NCI-H1417 treated with DMSO at 0.1 percent for 48 hours (cell line): Measurements from ENCODE around the gene VEGFA.

Experiments used
- DNase-seq: peaks from one replicate; lab custom pipeline; 2025; lab: John Stamatoyannopoulos, UW

The VEGFA gene

DNA sequence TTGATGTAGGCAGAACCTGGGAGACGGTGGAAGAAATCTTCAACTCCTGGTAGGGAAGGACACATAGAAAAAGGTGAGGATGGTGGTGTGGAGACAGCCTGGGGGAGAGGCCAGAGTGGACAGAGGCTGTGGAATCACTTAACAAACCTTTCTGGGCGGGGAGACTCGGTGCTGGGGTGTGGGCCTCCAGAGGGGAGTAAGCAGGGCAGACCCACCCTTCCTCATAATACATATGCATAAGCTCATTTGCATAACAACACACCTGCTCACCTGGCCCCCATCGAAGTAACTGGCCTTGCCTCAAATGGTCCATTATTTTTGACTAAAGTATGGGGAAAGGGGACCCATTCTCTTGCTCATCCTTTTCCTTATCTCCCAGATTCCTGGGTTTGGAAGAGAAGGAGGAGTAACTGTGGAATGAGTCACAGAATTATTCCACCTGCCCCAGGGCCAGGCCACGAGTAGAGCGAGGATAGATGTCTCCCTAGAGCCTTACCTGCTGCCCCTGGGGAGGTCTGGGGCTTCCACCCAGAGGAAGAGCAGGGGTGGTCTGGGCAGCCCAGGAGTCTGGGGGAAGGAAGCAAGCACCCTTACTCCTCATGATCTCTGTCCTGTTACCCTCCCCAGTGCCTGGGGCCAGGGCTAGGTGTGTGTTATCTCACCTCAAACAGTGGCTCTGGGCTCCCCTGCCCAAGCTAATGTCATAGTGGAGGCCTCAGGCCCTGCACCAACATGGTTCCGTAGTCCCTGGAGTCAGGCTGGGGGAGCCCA is 10.7 kb upstream of the VEGFA start:
- no peak for DNase-seq

- DNase-seq = no peak
Observed at GRCh38 chr6:43759907-43760206, 10.2 kb upstream of the VEGFA start.

- no peak for DNase-seq
Observed at GRCh38 chr6:43760210-43761168, 9.5 kb upstream of the VEGFA start.

- DNase-seq = no peak
Observed at GRCh38 chr6:43761666-43762409, 8.2 kb upstream of the VEGFA start.

GRCh38 chr6:43762410-43762768 is 7.6 kb upstream of the VEGFA start:
- no peak for DNase-seq

DNA sequence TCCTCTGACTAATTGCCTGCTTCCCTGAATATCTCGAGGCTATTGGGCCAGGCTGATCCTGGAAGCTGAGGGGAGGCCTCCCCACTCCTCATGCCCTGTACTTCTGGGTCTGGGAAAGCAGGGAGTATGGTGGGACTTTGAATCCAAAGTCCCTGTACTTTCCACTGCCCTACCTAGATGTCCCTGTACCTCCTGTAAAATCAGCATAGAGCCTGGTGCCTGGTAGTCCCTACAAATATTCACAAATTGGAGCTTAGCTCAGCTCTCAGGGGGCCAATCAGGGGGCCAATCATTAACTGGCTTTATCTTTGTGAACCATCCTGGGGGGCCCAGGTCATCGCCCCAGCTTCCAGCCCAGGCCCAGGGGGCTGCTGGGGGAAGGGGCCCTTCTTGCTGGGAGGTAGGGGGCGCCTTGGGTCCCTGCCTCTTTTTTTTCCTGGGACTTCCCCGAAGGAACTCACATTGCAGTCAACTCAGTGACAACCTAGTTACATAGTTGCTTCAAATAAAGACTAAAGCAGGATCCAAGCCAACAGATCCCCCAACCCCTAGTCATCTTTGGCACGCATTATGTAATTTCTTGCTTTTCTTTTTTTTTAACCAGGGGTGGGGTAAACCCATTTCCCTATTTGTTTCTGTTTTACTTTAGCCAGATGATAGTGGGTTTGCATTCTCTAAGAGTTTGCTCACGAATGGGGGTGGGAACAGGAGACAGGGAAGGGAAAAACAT is 6.9 kb upstream of the VEGFA start:
- DNase-seq = no peak

DNA sequence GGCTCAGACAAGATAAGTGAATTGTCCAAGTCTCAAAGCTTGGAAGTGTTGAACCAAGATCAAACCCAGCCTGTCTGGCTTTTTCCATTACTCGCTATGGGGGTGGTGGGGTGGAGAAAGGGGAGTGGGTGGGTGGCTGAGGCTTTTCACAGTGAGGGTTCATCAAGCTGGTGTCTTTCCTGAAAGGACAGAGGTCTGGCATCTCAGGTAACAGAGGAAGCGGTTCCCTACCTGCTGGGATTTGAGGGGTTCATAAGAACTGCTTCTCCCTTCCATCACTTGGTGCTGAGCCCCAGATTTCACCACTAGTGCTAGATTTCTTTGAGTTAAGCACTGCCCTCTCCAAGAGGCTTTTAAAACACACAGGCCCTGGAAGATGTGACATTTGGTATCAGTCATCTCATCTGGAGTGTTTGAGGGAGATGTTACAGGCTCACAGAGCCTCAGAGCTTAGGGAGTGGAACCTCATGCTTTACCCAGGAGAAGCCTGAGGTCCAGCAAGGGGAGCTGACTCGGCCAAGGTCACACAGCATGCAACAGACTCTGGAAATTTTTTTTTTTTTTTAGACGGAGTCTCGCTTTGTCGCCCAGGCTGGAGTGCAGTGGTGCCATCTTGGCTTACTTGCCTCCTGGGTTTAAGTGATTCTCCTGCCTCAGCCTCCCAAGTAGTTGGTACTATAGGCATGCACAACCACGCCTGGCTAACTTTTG is 6.0 kb upstream of the VEGFA start:
- DNase-seq = no peak

DNA sequence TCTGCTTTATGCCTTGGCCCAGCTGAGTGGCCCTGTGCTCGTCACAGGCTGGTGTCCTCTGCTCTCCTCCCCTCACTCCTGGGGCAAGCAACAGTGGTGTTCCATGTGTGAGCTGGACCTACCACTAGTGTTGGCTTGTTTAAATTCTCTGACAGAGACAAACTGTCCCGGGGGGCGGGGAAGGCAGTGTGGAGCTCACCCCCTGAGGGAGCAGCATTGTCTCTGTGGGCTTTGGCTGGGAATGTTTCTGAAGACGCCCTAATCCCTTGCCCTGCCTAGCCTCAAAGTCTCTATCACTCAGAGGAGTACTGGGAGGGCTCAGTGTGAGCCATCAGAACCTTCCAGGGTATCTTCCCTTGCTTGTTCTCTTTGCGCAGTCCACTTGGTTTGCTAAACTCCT is 5.2 kb upstream of the VEGFA start:
- DNase-seq = no peak

DNA sequence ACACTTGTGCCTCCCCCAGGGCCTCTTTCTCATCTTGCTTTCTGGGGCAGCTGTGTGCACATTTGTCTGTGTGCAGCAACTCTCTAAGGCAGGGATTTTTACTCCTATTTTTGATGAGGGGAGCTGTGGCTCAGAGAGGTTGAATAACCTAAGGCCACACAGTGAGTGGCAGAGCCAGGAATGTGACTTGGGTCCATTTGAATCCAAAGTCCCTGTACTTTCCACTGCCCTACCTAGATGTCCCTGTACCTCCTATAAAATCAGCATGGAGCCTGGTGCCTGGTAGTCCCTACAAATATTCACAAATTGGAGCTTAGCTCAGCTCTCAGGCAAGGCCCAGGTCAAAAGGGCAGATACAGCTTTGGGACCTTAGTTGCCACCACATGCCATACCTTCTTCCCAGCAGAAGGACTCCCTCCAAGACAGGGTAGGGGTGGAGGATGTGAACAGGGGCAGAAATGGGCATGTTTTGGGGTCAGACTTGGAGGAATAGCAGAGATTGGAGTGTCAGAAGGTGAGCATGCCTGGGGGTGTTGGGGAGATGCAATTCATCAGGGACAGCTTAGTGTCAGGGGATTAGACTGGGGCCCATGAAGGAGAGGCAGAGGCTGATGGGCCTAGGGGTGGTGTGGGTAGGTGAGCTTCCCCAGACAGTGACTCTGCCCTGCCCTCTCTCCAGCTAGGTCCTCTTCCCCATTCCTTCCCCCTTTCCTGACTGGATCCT is 4.1 kb upstream of the VEGFA start:
- no peak for DNase-seq

GRCh38 chr6:43766500-43766853 is 3.5 kb upstream of the VEGFA start:
- no peak for DNase-seq

DNA sequence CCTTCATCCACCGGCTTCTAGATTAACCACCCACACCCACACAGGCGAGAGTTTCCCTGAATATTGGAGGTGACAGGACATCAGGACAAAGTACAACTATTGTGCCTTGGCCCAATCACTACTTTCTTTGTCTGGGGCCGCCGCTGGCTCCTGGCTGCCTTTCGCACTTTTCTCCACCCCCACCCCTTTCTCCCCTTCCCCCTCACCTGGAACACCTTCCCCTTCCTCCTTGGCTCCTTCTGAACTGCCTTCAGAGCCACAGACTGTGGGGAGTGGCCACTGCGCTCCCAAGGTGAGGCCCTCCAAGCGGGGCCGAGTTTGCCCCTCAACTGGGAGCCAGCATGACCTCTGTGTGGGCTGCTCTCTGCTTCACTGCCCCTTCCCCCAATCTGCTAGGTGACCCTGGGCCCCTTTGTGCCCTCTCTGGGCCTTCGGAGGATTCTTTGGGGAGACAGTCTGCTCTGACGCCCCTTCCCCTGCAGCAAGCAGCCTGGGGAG is 3.0 kb upstream of the VEGFA start:
- no peak for DNase-seq

- no peak for DNase-seq
Observed at GRCh38 chr6:43767553-43768505, 2.2 kb upstream of the VEGFA start.

- no peak for DNase-seq
Observed at GRCh38 chr6:43768506-43768860, 1.5 kb upstream of the VEGFA start.

DNA sequence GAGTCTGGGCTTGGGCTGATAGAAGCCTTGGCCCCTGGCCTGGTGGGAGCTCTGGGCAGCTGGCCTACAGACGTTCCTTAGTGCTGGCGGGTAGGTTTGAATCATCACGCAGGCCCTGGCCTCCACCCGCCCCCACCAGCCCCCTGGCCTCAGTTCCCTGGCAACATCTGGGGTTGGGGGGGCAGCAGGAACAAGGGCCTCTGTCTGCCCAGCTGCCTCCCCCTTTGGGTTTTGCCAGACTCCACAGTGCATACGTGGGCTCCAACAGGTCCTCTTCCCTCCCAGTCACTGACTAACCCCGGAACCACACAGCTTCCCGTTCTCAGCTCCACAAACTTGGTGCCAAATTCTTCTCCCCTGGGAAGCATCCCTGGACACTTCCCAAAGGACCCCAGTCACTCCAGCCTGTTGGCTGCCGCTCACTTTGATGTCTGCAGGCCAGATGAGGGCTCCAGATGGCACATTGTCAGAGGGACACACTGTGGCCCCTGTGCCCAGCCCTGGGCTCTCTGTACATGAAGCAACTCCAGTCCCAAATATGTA is 957 bp upstream of the VEGFA start:
- DNase-seq = no peak

DNA sequence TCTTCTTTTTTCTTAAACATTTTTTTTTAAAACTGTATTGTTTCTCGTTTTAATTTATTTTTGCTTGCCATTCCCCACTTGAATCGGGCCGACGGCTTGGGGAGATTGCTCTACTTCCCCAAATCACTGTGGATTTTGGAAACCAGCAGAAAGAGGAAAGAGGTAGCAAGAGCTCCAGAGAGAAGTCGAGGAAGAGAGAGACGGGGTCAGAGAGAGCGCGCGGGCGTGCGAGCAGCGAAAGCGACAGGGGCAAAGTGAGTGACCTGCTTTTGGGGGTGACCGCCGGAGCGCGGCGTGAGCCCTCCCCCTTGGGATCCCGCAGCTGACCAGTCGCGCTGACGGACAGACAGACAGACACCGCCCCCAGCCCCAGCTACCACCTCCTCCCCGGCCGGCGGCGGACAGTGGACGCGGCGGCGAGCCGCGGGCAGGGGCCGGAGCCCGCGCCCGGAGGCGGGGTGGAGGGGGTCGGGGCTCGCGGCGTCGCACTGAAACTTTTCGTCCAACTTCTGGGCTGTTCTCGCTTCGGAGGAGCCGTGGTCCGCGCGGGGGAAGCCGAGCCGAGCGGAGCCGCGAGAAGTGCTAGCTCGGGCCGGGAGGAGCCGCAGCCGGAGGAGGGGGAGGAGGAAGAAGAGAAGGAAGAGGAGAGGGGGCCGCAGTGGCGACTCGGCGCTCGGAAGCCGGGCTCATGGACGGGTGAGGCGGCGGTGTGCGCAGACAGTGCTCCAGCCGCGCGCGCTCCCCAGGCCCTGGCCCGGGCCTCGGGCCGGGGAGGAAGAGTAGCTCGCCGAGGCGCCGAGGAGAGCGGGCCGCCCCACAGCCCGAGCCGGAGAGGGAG is 580 bp downstream of the VEGFA start:
- DNase-seq = no peak

GRCh38 chr6:43771210-43771857 is 1.3 kb downstream of the VEGFA start:
- no peak for DNase-seq

DNA sequence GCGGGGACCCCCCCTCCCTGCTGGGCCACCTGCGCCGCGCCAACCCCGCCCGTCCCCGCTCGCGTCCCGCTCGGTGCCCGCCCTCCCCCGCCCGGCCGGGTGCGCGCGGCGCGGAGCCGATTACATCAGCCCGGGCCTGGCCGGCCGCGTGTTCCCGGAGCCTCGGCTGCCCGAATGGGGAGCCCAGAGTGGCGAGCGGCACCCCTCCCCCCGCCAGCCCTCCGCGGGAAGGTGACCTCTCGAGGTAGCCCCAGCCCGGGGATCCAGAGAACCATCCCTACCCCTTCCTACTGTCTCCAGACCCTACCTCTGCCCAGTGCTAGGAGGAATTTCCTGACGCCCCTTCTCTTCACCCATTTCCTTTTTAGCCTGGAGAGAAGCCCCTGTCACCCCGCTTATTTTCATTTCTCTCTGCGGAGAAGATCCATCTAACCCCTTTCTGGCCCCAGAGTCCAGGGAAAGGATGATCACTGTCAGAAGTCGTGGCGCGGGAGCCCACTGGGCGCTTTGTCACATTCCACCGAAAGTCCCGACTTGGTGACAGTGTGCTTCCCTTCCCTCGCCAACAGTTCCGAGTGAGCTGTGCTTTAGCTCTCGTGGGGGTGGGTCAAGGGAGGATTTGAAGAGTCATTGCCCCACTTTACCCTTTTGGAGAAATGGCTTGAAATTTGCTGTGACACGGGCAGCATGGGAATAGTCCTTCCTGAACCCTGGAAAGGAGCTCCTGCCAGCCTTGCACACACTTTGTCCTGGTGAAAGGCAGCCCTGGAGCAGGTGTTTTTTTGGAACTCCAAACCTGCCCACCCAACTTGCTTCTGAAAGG is 2.1 kb downstream of the VEGFA start:
- no peak for DNase-seq
